Hepatocyte (in vitro differentiated cells): ENCODE measurements around the gene MYO1F. TPM values are rescaled to one million over a fixed set of nuclear protein-coding genes. Genes with fewer than 3 reads are reported as not detected.

Experiments used
- DNase-seq: peaks from one replicate; pipeline ENCODE4 v3.0.0-alpha.2; 2016; ENCODE audit warnings: low spot score
- H2AFZ ChIP-seq: fragments of 200-600 bp; sonication (generic); 2 replicates; pipeline ENCODE4 v1.6.0; 2016; ENCODE audit warnings: antibody characterized with exemption, mild to moderate bottlenecking
- H3K27ac ChIP-seq: fragments of 200-600 bp; sonication (generic); 2 replicates; pipeline ENCODE4 v1.5.1; 2016; ENCODE audit warnings: mild to moderate bottlenecking
- H3K27me3 ChIP-seq: fragments of 200-600 bp; sonication (generic); 2 replicates; pipeline ENCODE4 v1.6.1; 2016
- H3K36me3 ChIP-seq: fragments of 200-600 bp; sonication (generic); replicated peaks from 2 replicates; pipeline ENCODE4 v1.5.1; 2016; ENCODE audit warnings: low read depth; ENCODE audit not compliant: insufficient read depth
- H3K4me1 ChIP-seq: fragments of 200-600 bp; sonication (generic); 2 replicates; pipeline ENCODE4 v1.5.1; 2016; ENCODE audit warnings: mild to moderate bottlenecking, moderate library complexity; ENCODE audit not compliant: insufficient read depth
- H3K4me2 ChIP-seq: fragments of 200-600 bp; sonication (generic); 2 replicates; pipeline ENCODE4 v1.6.0; 2016
- H3K4me3 ChIP-seq: fragments of 200-600 bp; sonication (generic); 2 replicates; pipeline ENCODE4 v1.5.1; 2016; ENCODE audit warnings: mild to moderate bottlenecking
- H3K79me2 ChIP-seq: fragments of 200-600 bp; sonication (generic); 2 replicates; pipeline ENCODE4 v1.6.0; 2017; ENCODE audit warnings: mild to moderate bottlenecking
- H3K9me2 ChIP-seq: fragments of 200-600 bp; sonication (generic); replicated peaks from 2 replicates; pipeline ENCODE4 v1.6.0; 2017; ENCODE audit warnings: mild to moderate bottlenecking; ENCODE audit not compliant: insufficient read depth
- H3K9me3 ChIP-seq: fragments of 200-600 bp; sonication (generic); 2 replicates; pipeline ENCODE4 v1.5.1; 2016; ENCODE audit warnings: low read depth, mild to moderate bottlenecking
- H4K20me1 ChIP-seq: fragments of 200-600 bp; sonication (generic); 2 replicates; pipeline ENCODE4 v1.6.0; 2016; ENCODE audit warnings: mild to moderate bottlenecking; ENCODE audit not compliant: insufficient read depth, poor library complexity, severe bottlenecking
- CTCF ChIP-seq: fragments of 200-600 bp; sonication (generic); IDR thresholded peaks from 2 replicates; pipeline ENCODE4 v1.5.1; 2016; ENCODE audit warnings: antibody characterized with exemption, mild to moderate bottlenecking; ENCODE audit not compliant: poor library complexity
- EZH2 ChIP-seq: fragments of 200-600 bp; sonication (generic); IDR thresholded peaks from 2 replicates; pipeline ENCODE4 v1.6.1; 2016; ENCODE audit warnings: antibody characterized with exemption, mild to moderate bottlenecking, borderline replicate concordance
- EZH2phosphoT487 ChIP-seq: fragments of 200-600 bp; sonication (generic); IDR thresholded peaks from one replicate; pipeline ENCODE4 v1.6.1; 2018; ENCODE audit warnings: antibody characterized with exemption, mild to moderate bottlenecking, low read depth, moderate library complexity; ENCODE audit not compliant: unreplicated experiment, severe bottlenecking
- WGBS: methylation state at CpG from one replicate; pipeline ENCODE4 v1.1.6; 2016; ENCODE audit warnings: low lambda C conversion rate; ENCODE audit errors: missing lambda C conversion rate; 5-methylcytosine and 5-hydroxymethylcytosine counted together
- polyA plus RNA-seq: library from polyadenylated mRNA; unstranded; fragments of >200 nt; fragmentation: Nextera tagmentation; extraction: Ambion mirVana; gene quantifications from 2 replicates; pipeline ENCODE4 v1.2.1, GENCODE V29; 2016
- total RNA-seq: library from RNA; depleted of rRNA; stranded (reverse); fragments of >200 nt; gene quantifications from 2 replicates; pipeline ENCODE4 v1.2.3, GENCODE V29; 2014

The MYO1F gene
- total and polyA plus RNA-seq, 2 experiments from 2014 or later: 0.13 to 1.0 TPM

DNA sequence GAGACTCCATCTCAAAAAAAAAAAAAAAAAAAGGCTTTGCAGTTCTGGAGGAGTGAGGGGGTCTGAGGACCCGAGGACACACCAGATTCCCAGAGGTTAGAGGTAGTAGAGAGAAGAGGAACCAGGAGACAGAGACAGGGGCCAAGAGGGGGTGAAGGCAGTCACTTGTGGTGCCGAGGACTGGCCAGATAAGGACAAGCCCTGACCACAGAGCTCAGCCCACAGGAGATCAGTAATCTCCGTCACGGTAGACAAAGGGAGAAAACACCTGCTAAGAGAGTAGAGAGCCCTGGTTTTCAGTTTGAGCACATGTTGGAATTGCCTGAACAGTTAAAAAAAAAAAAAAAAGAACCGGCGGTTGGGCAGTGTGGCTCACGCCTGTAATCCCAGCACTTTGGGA, 73.1 kb downstream of the MYO1F start:
- peaks cover 4% of the 10 kb centered on the region for H3K4me1 ChIP-seq
- no peaks in the 10 kb centered on the region for H3K36me3 ChIP-seq
- no peak overlapping the region for H3K4me2 ChIP-seq
- H3K27me3 ChIP-seq: no peaks in the 10 kb centered on the region
- no peaks in the 10 kb centered on the region for H3K79me2 ChIP-seq
- no peak overlapping the region for H2AFZ ChIP-seq
- 82% methylated on average over 7 of the region's 7 CpGs for WGBS
- H3K4me3 ChIP-seq: no peak overlapping the region
- H3K27ac ChIP-seq: no peak overlapping the region
- H3K9me2 ChIP-seq: no peaks in the 10 kb centered on the region
- TF ChIP-seq EZH2phosphoT487 (no peak), EZH2 (no peak), CTCF (no peak)
- H3K9me3 ChIP-seq: no peaks in the 10 kb centered on the region
- no peak for DNase-seq
- no peaks in the 10 kb centered on the region for H4K20me1 ChIP-seq

DNA sequence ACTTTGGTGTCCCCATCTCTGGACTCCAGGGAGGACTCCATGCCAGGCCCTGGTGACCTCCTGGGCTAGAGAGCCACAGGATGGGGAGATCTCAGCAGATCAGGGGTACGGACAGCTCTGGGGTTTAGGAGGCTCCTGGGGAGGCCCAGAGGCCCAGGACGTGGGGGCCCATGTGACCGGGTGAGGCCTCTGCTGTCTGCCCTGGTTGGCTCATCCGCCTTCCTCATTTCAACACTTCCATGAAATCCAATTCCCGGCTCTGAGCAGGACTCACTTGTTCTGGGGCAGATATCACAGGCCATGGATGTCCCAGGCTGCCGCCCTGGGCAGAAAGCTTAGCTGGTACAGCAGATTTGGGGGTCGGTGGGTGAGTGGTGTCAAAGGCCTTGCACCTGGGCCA, 73.7 kb downstream of the MYO1F start:
- H4K20me1 ChIP-seq: no peaks in the 10 kb centered on the region
- WGBS: 97% methylated on average over 7 of the region's 7 CpGs
- H3K4me1 ChIP-seq: peaks cover 4% of the 10 kb centered on the region
- no peak overlapping the region for H3K4me3 ChIP-seq
- no peak for DNase-seq
- H3K79me2 ChIP-seq: no peaks in the 10 kb centered on the region
- H3K27me3 ChIP-seq: no peaks in the 10 kb centered on the region
- no peak overlapping the region for H3K27ac ChIP-seq
- no peaks in the 10 kb centered on the region for H3K36me3 ChIP-seq
- TF ChIP-seq EZH2 (no peak), EZH2phosphoT487 (no peak), CTCF (no peak)
- no peak overlapping the region for H2AFZ ChIP-seq
- H3K9me2 ChIP-seq: no peaks in the 10 kb centered on the region
- H3K4me2 ChIP-seq: no peak overlapping the region
- no peaks in the 10 kb centered on the region for H3K9me3 ChIP-seq

DNA sequence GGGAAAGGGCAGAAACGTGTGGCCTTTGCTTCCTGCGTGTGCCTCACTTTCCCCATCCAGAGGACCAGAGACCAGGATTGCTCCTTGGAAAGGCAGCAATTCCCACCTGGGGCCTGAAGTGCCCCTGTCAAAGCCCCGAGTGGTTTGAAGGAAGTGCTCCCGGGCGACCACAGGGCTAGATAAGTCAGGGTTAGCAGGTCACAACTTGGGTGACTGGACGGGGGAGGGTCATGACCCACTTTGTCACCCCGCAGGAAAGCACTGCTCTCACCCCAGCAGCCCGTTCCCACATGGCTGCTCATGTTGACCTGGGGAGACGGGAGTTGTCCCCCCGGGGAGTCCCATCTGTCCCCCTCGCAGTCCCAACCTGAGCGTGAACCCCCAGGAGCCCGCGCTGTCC, 75.3 kb downstream of the MYO1F start:
- Histone ChIP-seq H3K4me1 (peaks cover 4% of the 10 kb centered on the region), H3K79me2 (no peaks in the 10 kb centered on the region), H3K4me3 (no peak overlapping the region), H3K9me2 (no peaks in the 10 kb centered on the region), H3K4me2 (no peak overlapping the region), H4K20me1 (no peaks in the 10 kb centered on the region), H2AFZ (no peak overlapping the region), H3K36me3 (no peaks in the 10 kb centered on the region), H3K9me3 (no peaks in the 10 kb centered on the region), H3K27me3 (no peaks in the 10 kb centered on the region), H3K27ac (no peak overlapping the region)
- no peak for TF ChIP-seq CTCF
- no peak for TF ChIP-seq EZH2phosphoT487
- TF ChIP-seq EZH2: no peak
- DNase-seq: no peak
- 73% methylated on average over 12 of the region's 14 CpGs for WGBS

GRCh38 chr19:8501516-8501915, 75.7 kb downstream of the MYO1F start:
- H3K27ac ChIP-seq: no peak overlapping the region
- H3K9me2 ChIP-seq: no peaks in the 10 kb centered on the region
- H3K4me3 ChIP-seq: no peak overlapping the region
- H3K9me3 ChIP-seq: no peaks in the 10 kb centered on the region
- H2AFZ ChIP-seq: no peak overlapping the region
- H3K4me1 ChIP-seq: peaks cover 4% of the 10 kb centered on the region
- no peak for TF ChIP-seq EZH2
- no peak for TF ChIP-seq EZH2phosphoT487
- TF ChIP-seq CTCF: no peak
- no peaks in the 10 kb centered on the region for H3K27me3 ChIP-seq
- 80% methylated on average over 6 of the region's 6 CpGs for WGBS
- H3K36me3 ChIP-seq: no peaks in the 10 kb centered on the region
- H4K20me1 ChIP-seq: no peaks in the 10 kb centered on the region
- no peak overlapping the region for H3K4me2 ChIP-seq
- DNase-seq: no peak
- no peaks in the 10 kb centered on the region for H3K79me2 ChIP-seq
